GM12865 (cell line): ENCODE data around the gene P2RX6.

Source experiments
- DNase-seq: peaks from one replicate; pipeline ENCODE4 v3.0.0; 2010; ENCODE audit warnings: low read depth
- H3K4me3 ChIP-seq: 2 replicates; pipeline ENCODE4 v1.5.1; 2011; ENCODE audit warnings: mild to moderate bottlenecking, low read depth, low read length, control low read depth
- TF ChIP-seq, protein P1 (sequence below): IDR thresholded peaks from 2 replicates; pipeline ENCODE4 v1.5.1; 2011; ENCODE audit warnings: low read length, control low read depth, low read depth, inconsistent platforms; ENCODE audit not compliant: insufficient read depth; ENCODE audit errors: missing control alignments

P2RX6 gene

GRCh38 chr22:20987375-20987774 lies 27.6 kb upstream of the P2RX6 start:
- TF ChIP-seq, protein P1, sequence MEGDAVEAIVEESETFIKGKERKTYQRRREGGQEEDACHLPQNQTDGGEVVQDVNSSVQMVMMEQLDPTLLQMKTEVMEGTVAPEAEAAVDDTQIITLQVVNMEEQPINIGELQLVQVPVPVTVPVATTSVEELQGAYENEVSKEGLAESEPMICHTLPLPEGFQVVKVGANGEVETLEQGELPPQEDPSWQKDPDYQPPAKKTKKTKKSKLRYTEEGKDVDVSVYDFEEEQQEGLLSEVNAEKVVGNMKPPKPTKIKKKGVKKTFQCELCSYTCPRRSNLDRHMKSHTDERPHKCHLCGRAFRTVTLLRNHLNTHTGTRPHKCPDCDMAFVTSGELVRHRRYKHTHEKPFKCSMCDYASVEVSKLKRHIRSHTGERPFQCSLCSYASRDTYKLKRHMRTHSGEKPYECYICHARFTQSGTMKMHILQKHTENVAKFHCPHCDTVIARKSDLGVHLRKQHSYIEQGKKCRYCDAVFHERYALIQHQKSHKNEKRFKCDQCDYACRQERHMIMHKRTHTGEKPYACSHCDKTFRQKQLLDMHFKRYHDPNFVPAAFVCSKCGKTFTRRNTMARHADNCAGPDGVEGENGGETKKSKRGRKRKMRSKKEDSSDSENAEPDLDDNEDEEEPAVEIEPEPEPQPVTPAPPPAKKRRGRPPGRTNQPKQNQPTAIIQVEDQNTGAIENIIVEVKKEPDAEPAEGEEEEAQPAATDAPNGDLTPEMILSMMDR: no peak
- H3K4me3 ChIP-seq: no peak overlapping the region
- DNase-seq: no peak

DNA sequence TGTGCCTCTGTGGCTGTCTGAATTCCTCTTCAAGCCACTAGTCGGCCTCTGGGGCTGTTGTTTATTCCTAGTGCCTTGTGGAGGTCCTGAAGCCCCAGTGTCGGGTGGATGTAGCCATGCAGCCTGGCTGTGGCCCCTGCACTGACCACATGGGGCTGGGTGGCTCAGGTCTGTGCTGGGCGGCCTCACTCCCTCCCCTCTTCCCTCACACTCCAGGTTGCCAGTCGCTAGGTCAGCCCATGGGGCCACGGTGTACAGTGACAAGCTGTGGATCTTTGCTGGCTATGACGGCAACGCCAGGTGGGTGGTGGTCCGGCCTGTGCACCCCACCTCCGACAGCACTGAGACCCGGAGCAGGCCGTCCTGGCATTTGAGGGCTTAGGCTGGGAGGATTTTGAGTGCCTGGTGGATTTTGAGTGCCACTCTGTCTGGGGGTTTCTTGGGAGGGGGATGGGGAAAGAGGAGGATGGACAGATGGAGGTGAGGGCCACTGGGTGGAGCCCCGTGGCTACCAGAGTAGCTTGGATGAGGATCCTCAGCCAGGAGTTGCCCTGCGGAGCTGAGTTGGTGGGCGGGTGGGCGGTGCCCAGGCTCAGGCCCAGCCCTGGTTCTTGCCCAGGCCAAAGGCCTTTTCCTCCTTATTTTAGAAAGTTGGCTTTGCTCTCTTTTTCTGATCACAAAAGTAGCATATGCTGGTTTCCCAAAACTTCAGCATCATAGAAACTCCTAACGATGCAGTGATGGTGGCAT lies 26.2 kb upstream of the P2RX6 start:
- TF ChIP-seq, protein P1: no peak

GRCh38 chr22:20989323-20990138 lies 25.4 kb upstream of the P2RX6 start:
- no peak for DNase-seq
- TF ChIP-seq, protein P1: no peak
- H3K4me3 ChIP-seq: no peak overlapping the region

More for the DNA sequence above, 26.2 kb upstream of the P2RX6 start:
- no peak overlapping the region for H3K4me3 ChIP-seq
- DNase-seq: no peak

- TF ChIP-seq, protein P1: no peak
- no peak overlapping the region for H3K4me3 ChIP-seq
- DNase-seq: no peak
Observed at GRCh38 chr22:20990184-20991180, 24.5 kb upstream of the P2RX6 start.

- no peak overlapping the region for H3K4me3 ChIP-seq
- DNase-seq: no peak
- TF ChIP-seq, protein P1: no peak
Observed at GRCh38 chr22:20991252-20992055, 23.5 kb upstream of the P2RX6 start.

DNA sequence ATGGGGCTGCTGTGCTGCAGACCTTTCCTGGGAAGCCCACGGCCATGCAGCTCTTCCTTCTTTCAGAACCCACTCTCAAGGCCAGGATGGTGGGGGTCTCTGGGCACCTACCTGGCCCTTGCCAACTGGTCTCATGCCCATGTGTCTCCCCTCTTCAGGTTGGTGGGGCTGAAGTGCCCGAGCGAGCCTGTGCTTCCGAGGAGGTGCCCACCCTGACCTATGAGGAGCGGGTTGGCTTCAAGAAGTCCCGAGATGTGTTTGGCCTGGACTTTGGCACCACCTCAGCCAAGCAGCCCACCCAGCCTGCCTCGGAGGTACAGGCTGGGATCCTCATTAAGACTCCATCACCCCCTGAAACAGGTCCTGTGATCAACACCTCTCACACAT lies 22.9 kb upstream of the P2RX6 start:
- no peak for DNase-seq
- H3K4me3 ChIP-seq: no peak overlapping the region
- TF ChIP-seq, protein P1: no peak
